Glutamatergic neuron (in vitro differentiated cells): ENCODE results near the gene RNF220. TPM values are rescaled to one million over a fixed set of nuclear protein-coding genes. Genes with fewer than 3 reads are reported as not detected.
"Not testable (repeated sequence)": the region's sequence is repeated elsewhere in the genome, so short reads cannot be mapped to it uniquely, and the experiment has no call there.

ENCODE experiments used
- DNase-seq: peaks from one replicate; pipeline ENCODE4 v3.0.0; 2022
- H3K27ac Mint-ChIP-seq: one replicate; pipeline ENCODE4 v1.8.0; 2020; ENCODE audit warnings: mild to moderate bottlenecking, mixed read lengths, inconsistent platforms; ENCODE audit not compliant: unreplicated experiment
- H3K27me3 Mint-ChIP-seq: one replicate; pipeline ENCODE4 v1.8.0; 2020; ENCODE audit warnings: mild to moderate bottlenecking, moderate library complexity, mixed read lengths, inconsistent platforms; ENCODE audit not compliant: unreplicated experiment
- H3K36me3 Mint-ChIP-seq: one replicate; pipeline ENCODE4 v1.8.0; 2020; ENCODE audit warnings: mild to moderate bottlenecking, mixed read lengths, inconsistent platforms; ENCODE audit not compliant: unreplicated experiment
- H3K4me1 Mint-ChIP-seq: one replicate; pipeline ENCODE4 v1.8.0; 2020; ENCODE audit warnings: mild to moderate bottlenecking, low read depth, mixed read lengths, inconsistent platforms; ENCODE audit not compliant: unreplicated experiment
- H3K4me3 Mint-ChIP-seq: one replicate; pipeline ENCODE4 v1.8.0; 2020; ENCODE audit warnings: mild to moderate bottlenecking, mixed read lengths, inconsistent platforms; ENCODE audit not compliant: unreplicated experiment
- H3K9me3 Mint-ChIP-seq: one replicate; pipeline ENCODE4 v1.8.0; 2020; ENCODE audit warnings: mild to moderate bottlenecking, moderate library complexity, mixed read lengths, inconsistent platforms; ENCODE audit not compliant: unreplicated experiment
- total RNA-seq: library from RNA; stranded (reverse); fragmentation: NEBNext Ultra II Directional; extraction: Animal tissue kit (Norgen Biotek cat#: 25700); gene quantifications from one replicate; pipeline ENCODE4 v1.2.1, GENCODE V29; 2021; ENCODE audit not compliant: unreplicated experiment
- TF ChIP-seq, protein P1 (sequence below): fragments of 200-600 bp; sonication (generic); IDR thresholded peaks from one replicate; pipeline ENCODE4 v1.5.0; 2021; ENCODE audit not compliant: partially characterized antibody, unreplicated experiment

Gene RNF220
- total RNA-seq, 1 donor from 2014 or later = 99.4 TPM

DNA sequence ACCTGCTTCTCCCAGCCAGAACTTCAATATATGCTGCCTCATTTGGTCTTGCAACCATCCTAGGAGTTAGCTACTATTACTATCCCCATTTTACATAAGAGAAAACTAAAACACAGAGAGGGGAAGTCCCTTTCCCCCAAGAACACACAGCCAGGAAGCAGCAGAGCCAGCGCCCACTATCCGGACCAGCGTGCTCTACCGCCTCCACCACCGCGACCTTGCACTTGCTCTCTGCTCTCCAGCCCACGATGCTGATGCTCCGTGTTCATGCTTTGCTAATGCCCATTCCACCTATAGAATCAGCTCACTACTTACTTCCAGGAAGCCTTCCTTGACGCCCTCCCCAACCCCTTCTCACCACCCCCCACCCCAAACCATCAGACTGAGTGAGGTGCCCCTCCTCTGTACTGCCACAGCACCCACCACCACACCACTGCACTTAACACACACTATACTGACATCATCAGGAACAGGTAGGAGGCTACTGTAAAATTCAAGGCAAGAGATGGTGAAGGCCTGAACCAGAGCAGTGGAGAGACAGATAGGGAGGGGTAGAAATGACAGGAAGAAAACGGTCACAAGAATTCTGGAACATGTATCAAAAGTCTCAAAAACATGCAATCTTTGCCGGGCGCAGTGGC is 259.8 kb downstream of the RNF220 start:
- TF ChIP-seq, protein P1, sequence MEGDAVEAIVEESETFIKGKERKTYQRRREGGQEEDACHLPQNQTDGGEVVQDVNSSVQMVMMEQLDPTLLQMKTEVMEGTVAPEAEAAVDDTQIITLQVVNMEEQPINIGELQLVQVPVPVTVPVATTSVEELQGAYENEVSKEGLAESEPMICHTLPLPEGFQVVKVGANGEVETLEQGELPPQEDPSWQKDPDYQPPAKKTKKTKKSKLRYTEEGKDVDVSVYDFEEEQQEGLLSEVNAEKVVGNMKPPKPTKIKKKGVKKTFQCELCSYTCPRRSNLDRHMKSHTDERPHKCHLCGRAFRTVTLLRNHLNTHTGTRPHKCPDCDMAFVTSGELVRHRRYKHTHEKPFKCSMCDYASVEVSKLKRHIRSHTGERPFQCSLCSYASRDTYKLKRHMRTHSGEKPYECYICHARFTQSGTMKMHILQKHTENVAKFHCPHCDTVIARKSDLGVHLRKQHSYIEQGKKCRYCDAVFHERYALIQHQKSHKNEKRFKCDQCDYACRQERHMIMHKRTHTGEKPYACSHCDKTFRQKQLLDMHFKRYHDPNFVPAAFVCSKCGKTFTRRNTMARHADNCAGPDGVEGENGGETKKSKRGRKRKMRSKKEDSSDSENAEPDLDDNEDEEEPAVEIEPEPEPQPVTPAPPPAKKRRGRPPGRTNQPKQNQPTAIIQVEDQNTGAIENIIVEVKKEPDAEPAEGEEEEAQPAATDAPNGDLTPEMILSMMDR = no peak
- Mint-ChIP-seq H3K9me3 (peaks cover 3% of the 10 kb centered on the region), H3K27me3 (peaks cover 2% of the 10 kb centered on the region), H3K4me3 (no peak overlapping the region), H3K4me1 (peaks cover 1% of the 10 kb centered on the region), H3K27ac (no peak overlapping the region), H3K36me3 (no peaks in the 10 kb centered on the region)
- DNase-seq = no peak

DNA sequence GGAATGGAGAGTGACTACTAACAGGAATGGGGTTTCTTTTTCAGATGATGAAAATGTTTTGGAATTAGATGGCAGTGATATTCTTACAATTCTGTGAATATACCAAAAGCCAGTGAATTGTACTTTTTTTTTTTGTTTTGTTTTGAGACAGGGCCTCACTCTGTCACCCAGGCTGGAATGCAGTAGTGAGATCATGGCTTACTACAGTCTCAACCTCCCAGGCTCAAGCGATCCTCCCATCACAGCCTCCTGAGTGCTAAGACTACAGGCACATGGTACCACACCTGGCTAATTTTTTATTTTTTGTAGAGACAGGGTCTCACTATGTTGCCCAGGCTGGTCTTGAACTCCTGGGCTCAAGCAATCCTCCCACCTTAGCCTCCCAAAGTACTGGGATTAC is 261.7 kb downstream of the RNF220 start:
- H3K27ac Mint-ChIP-seq, H3K9me3 Mint-ChIP-seq, H3K27me3 Mint-ChIP-seq, DNase-seq, H3K4me3 Mint-ChIP-seq, H3K36me3 Mint-ChIP-seq, H3K4me1 Mint-ChIP-seq: not testable (repeated sequence)

DNA sequence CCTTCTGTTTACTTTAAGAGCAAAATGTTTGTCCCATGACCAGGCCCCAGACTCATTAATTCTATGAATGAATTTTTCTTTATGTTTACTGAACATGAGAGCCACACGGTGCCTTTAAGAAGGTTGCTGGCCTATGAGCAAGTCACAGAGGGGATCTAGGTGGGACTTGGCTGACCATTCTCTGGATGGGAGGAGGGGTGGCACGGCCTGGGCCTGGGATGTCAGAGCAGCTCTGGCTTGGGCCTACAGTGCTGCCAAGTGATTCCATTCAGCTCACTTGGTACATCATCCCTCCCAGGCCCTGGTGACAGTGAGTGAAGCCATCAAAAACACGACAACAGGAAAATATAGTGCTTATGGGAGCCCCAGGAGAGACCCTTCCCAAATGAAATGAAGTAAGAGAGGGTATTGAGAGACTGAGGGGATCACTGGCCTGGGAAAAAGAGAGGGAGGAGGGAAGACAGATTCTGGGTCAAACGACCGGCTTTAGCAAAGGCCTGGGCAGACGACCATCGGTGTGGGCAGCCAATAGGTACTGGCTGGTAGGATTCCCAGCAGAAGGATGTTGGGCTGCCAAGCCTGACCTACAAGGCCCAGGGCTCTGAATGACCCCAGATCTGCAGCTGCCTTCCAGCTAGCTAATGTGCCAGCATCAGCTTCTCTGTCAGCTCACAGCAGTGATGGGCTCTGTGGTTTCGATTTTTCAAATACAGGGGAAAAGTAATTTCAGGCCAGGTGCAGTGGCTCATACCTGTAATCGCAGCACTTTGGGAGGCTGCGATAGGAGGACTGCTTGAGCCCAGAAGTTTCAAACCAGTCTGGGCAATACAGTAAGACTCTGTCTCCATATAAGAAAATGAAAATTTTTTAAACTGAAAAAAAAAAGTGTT is 265.9 kb downstream of the RNF220 start:
- Mint-ChIP-seq H3K9me3 (peaks cover 2% of the 10 kb centered on the region), H3K27me3 (peaks cover 2% of the 10 kb centered on the region), H3K4me3 (no peak overlapping the region), H3K4me1 (peaks cover 14% of the 10 kb centered on the region), H3K36me3 (no peaks in the 10 kb centered on the region), H3K27ac (no peak overlapping the region)
- TF ChIP-seq, protein P1 = no peak
- DNase-seq = no peak

DNA sequence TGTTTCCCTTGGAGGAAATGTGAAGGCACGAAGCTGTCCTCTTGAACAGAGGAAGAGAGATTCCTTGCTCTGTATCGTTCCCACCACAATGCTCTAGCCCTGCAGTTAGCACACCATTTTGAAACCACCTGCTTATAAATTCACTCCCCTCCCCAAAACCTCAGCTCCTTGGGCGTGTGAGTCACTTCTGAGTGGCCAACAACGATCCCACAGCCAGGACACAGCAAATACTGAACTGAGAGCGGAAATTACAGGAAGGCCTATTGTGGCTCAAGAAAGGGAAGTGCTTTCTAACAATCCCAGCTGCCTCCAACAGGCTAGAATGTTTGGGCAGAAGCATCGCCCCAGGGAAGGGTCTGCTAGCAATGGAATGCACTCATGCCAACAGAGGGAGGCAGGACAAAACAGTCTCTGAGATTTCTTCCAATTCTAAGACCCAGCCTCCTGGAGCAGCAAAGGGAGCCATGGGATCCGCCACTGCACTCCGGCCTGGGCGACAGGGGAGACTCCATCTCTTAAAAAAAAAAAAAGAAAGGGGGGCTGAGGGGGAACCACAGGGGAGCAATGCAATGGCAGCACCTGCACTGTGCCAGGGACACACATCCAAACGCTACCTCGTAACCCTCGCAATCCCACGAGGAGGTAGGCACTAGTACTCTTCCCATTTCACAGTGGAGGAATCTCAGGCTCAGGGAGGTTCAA is 267.4 kb downstream of the RNF220 start:
- Mint-ChIP-seq H3K9me3 (peaks cover 2% of the 10 kb centered on the region), H3K36me3 (no peaks in the 10 kb centered on the region), H3K27ac (no peak overlapping the region), H3K4me1 (peaks cover 14% of the 10 kb centered on the region), H3K4me3 (peak overlapping the region; percentile 28), H3K27me3 (peaks cover 2% of the 10 kb centered on the region)
- TF ChIP-seq, protein P1 = no peak
- no peak for DNase-seq

DNA sequence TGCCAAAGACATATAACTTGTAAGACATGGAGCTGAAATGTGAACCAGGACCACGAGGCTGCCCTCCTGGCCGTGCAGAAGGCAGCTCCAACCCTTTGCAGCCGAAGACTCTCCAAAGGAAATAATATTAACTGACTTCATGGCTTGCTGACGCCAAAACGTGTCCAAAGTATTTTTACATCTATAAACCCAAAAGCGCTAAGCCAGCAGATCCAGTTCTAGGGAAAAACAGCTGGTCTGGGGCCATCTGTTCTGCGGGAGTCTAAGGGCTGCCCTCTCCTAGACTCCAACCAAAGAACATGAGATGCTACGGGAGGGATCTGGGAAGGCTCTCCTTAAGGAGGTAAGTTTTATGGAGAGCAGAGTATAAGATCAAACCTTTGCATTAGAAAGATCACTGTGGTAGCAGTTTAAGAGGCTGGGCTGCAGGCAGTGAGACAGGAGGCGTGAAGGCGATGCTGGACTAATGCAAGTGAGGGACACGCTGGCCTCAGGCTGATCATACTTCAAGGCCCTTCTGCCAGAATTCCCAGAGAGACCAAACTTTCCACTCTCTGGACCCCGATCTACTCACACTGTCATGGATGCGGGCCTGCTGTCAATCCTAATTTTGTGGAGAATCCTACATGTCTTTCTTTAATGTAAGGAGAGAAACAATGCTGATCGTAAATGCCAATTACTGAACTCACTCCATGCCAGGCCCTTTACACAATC is 268.1 kb downstream of the RNF220 start:
- Mint-ChIP-seq H3K27me3 (peaks cover 2% of the 10 kb centered on the region), H3K36me3 (no peaks in the 10 kb centered on the region), H3K4me3 (peak overlapping the region; percentile 93), H3K27ac (peak overlapping the region; percentile 93), H3K9me3 (no peaks in the 10 kb centered on the region), H3K4me1 (peaks cover 14% of the 10 kb centered on the region)
- TF ChIP-seq, protein P1 = no peak
- no peak for DNase-seq
